Osteoblast (primary cell): ENCODE data around the gene OFD1. TPM values are rescaled to one million over a fixed set of nuclear protein-coding genes. Genes with fewer than 3 reads are reported as not detected.

Experiments used
- total RNA-seq: library from RNA; depleted of rRNA; stranded (reverse); fragments of >200 nt; gene quantifications from 2 replicates; pipeline ENCODE4 v1.2.3, GENCODE V29; 2012

OFD1 gene
- total RNA-seq, 1 donor = 15.9 TPM

Other genes with a start within 250 kb of the OFD1 start
- gene EGFL6, start 165.1 kb upstream of the OFD1 start, total RNA-seq = under 0.01 and 0.29 TPM in 2 replicates
- 6.2 and 6.5 TPM in 2 replicates for gene TCEANC, start 81.6 kb upstream of the OFD1 start, total RNA-seq
- 58.9 and 63.0 TPM in 2 replicates for gene RAB9A, start 45.6 kb upstream of the OFD1 start, total RNA-seq
- gene TRAPPC2, start 128 bp upstream of the OFD1 start, total RNA-seq = 11.8 and 23.5 TPM in 2 replicates
- 1.1 and 1.8 TPM in 2 replicates for gene GPM6B, start 82.3 kb downstream of the OFD1 start, total RNA-seq